GM21367 (cell line): ENCODE measurements around the gene AKAP6.

Source experiments
- ATAC-seq: cut with Tn5 transposase; IDR thresholded peaks from one replicate; pipeline ENCODE4 v1.9.1; 2021; ENCODE audit not compliant: unreplicated experiment

Gene AKAP6

DNA sequence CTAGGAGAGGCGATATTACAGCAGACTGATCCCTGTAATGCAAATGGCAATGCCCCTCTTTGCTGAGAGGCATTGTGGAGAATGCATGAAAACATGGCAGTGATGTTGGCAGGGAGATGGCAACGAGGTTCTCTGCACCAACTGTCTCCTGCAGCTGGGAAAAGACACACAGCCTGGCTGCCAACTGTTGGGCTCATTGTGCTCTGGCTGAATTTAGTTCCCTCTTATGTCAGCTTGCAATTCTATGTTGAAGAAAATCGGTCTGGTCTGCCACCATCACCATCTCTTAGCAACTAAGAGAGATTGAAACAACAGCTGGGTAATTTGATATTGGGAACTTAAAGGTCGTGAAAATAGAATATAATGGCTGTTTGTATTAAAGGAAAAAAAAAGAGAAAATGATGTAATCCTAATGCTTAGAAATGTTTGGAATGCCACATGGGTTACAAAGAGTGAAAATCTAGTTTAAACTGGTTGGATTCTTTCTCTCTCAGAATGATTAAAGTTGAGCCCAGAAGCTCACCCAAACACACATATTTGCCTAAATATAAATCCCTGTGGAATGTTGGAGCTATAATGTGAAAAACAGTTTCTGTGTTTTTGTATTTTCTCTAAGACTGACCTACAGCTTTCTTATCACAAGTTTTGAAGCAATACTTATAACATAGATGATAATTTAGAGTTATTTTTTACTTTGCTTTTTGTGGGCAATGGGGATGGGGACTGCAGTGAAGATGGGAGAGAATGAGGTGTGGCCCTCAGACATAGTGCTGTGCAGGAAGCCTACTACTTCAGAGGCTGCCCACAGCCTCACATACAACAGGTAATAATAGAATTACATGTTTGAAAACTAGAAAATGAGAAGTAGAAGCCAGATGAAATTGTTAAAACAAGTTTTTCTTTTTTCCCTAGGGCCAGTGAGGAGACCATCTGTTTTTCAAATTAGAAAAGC is 143.7 kb downstream of the AKAP6 start:
- ATAC-seq: no peak

DNA sequence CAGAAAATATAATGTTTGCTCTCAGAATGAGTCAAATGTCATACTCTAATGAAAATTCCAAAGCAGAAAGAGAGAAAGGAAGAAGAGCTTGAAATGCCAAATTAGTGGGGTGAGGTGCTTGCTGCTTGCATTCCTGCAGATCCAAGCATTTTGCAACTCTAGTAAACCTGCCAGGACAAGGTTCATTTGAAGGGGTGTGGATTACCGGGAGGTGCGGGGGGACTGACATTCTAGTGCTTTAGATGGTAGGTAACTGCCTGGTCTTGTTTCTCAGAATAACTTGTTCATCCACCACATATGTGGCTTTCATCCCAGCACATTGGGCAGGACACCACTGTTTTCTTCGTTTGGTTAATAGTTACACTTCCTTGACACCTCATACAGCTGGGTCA is 144.4 kb downstream of the AKAP6 start:
- no peak for ATAC-seq

DNA sequence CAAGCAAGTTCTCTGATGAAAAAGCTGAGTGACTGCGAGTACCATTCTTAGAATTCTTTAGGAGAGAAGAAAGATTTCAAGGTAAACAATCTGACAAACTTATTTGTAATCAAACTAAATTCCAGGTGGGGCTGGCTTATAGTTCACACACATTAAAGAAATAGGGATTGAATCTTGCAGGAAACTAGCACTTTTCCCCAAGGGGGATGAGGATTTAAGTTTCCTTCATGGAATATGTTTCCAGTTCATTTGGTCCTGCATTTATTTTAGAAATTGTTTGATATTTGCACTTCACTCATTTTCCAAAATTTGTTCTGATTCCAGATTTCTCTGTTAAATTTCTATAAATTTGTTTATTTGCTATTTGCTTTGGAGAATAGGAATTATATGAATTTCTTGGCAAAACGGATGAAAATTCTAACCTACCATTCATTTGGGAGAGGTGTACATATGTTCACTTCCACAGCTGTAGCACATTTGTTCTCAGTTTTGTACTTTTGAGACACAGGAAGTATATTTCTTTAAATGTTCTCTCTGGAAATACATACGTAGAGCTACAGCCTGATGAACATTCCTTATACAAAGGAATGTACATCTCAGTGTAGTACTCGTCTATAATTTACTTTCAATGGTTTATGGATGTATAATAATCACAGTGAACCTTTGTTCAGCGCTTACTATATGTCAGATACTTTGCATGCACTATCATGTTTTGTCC is 145.5 kb downstream of the AKAP6 start:
- ATAC-seq: no peak

DNA sequence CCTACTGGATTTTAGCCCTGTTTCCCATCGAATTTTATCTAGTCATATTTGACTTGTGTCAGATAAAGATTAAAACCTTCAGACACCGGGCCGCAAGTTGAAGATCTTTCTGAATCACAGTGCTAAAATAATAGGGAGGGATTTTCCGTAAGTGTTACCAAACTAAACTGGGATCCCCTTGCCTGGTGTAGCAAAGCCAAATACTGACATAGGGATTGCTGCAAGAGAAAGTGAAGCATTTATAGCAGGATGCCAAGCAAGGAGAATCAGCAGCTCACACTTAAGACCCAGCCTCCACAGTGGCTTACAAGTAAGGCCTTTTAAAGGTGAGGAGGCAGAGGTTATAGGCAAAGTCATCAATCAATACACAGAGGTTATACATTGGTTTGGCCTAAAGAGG is 147.4 kb downstream of the AKAP6 start:
- ATAC-seq: no peak

DNA sequence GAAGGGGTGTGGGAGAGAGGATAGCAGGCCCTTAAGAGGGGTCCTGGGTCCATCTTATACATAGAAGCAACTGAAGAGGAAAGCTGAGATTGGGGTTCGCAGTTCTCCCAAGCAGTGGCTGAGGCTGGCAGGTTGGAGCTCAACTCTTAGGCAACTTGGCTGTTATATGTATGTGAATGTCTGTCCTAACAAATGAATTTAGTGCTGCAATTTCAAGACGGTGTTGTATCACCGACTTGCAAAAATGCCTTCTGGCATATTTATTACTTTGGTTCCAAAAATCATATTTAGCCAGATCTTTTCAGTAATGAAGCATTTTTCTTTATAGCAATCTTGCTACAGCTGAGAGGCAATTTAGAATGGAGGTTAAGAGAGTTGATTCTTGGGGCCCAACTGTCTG is 148.3 kb downstream of the AKAP6 start:
- no peak for ATAC-seq

DNA sequence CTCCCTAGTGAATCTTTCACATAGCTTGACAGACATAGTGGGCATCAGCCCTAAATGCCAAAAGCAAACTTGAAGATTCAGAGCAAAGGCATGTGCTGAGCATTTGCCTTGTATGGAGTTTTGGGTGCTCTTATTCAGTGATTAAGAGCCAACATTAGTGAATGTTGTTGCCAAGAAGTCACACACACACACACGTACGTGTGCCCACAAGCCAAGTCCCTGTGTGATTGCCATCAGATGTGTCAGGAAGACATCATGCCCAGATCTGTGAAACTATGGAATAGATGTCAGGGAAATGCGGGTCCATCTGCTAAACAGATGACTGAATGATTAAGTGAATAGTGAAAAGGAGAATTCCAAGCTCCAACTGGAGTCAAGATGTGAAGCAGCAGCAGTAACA is 149.0 kb downstream of the AKAP6 start:
- no peak for ATAC-seq

DNA sequence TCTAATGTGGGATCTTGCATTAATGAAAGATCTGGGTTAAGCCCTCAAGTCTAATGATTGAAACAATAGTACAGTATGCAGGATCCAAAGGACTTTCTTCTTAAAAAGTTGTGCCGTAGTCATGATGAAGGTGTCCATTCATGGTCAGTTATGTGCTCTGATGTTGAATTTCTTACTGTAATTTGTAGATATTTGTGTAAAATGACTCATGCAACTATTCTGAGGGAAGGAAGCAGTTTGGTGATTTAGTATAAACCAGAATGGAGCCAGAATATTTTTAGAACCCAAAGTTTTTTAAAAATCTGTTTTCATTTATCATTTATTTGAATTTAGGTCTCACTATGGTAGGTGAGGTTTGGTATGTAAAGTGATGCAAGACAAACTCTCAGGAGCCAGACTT is 151.2 kb downstream of the AKAP6 start:
- ATAC-seq: no peak

DNA sequence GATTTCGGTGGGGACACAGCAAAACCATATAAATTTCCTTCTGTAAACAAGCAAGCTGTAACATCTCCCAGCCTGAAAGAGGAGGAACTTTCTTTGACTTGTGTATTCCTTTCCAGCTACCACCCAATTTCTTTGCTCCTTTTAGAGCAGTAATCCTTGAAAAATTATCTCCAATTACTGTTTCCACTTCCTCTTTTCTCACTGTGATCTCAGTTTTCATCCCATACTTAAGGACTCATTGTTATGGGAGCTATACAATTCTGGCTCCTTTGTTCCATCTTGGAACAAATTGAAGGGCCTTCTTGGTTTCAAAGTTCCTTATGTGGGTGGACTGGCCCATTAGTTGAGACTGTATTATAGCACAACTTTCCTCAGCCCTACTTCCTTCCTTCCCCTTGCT is 152.6 kb downstream of the AKAP6 start:
- no peak for ATAC-seq

DNA sequence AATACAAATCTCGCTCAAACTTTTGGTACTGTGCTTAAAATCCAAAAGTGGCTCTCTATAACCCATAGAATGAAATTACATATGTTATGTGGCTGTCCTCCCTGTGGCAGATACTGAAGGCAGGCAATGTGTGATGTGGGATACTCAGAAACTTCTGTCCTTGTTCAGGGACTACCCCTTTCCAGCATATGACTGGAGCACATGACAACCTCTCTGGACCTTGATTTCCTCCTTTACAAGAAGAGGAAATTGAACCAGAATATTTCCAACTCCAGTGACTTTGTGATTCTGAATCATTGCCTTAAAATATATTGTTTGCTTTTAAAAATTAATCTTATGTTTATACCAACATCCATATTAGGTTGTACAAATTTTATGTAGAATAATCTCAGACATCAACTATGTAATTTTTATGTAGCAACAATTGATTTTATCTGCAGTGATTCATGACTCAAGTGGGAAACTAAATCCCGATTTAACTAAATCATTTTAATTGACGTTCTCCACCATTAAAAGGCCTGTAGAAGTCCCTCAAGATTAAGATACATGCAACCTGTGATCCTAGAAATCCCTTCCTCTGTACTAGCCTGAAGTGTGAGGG is 162.4 kb downstream of the AKAP6 start:
- no peak for ATAC-seq

DNA sequence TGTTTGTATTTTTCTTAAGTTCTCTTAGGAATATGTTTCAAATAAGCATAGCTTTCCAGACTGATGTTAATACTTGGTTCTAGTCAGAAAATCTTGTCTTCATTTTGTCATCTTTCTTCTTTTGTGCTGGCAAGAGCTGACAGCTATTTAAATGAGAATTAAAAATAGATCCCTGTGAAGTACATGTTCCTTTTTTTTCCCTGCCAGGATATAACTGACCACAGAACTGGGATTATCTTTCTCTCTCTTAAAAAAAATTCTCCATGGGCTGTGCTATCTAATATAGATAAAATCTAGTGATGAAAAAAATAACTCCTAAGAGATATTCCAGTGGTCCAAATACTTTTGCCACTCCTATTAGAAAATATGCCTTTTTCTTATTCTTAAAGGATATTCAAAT is 163.4 kb downstream of the AKAP6 start:
- no peak for ATAC-seq

DNA sequence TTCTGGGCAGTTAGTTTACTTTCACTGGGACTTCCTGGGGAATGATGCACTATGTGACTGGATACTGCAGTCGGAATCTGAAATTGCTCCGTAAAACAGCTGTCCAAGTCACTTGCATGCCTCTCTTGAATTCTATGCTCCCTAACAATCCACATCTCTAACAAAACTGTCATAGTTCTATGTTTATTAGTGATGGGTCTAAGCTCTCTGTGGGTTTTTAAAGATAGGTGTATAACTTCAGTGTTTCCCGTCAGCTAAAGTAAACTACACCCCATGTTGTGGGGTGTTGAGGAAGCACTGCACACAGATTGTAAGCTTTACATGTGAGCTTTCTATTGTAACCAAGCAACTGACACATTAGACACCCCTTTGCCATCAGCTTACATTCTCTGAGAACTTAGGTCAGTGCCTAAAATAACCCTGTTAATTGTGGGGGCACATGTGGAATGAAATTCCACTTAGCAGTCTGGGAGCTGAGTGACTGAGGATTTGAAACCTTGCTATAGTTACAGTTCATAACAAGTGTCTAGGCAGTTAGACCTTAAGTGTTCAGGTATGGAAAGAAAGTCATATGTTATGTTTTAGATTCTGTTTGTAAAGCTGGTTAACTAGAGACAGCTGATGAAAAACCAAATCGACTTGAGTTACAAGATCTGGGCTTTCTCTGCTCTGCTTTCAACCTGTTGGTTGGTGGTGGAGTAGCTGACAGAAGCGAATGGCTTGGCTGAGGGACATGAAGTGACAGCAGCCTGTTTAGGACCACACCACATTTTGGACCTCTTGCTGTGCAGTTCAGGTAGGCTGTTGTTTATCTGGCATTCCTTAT is 165.7 kb downstream of the AKAP6 start:
- no peak for ATAC-seq

DNA sequence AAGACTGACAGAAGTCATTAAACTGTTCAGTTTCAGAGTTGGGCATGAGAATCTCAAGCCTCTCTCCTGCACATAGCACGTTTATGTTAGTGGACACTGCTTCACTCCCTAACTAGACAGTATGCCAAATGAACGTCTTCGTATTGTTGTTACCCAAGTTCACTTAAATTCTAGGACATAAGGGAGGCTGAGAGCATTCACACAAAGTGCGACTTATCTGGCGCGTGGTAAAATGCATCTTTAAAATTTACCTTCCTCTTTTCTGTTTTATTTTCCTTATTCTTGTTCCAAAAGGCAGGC is 166.3 kb downstream of the AKAP6 start:
- ATAC-seq: no peak

DNA sequence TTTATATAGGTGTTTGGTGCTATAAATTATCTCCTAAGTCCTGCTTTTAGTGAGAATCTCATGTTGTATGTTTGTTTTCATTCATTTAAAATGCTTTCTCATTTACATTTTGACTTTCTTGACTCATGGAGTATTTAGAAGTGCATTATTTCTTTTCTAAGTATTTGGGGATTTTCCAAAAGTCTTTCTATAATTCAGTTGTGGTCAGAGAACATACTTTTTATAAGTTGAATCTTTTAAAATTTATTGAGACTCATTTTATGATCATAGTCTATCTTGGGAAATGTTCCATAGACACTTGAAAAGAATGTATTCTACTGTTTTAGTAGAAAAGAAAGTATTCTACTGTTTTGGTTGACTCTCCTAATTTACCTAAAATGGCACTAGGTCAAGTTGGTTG is 168.2 kb downstream of the AKAP6 start:
- no peak for ATAC-seq

DNA sequence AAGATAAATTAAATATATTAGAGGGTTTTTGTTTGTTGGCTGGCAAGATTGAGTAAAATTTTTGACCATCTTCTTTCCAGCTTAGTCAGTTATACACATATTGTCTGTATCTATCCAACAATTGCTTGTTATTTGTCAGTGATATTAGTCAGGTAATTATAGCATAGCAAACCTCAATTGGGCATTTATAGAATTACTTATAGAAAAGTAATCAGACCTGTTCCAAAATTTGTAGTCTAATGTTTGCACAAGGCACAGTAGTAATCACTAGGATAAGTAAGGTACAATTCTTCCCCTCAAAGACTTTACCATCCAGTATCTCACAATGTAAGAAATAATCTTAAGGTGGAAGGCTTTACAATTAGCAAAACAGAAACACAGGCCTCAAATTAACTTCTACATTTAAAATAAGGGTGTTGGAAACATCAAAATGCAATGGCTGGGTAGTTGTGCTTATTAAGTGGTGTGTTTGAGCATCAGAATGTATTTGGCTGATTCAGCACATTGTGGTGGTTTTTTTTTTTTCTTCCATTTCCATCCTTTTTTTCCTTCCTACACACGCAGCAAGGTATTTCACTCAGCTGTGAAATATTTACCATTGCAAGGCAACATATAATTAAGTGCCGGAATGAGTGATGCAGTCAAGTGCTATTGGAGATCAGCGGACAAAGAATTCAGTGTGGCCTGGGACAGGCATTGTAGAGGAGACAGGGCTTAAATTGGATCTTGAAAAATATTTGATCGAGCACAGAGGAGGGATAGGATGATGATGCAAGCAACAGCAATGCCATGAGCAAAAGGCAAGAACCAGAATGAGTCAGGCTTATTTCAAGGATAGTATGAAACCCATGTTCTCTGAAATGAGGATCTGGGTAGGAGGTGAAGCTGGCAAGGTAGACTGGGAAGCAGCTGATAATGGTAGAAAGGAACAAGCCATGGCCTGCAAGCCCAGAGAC is 178.2 kb downstream of the AKAP6 start:
- no peak for ATAC-seq

DNA sequence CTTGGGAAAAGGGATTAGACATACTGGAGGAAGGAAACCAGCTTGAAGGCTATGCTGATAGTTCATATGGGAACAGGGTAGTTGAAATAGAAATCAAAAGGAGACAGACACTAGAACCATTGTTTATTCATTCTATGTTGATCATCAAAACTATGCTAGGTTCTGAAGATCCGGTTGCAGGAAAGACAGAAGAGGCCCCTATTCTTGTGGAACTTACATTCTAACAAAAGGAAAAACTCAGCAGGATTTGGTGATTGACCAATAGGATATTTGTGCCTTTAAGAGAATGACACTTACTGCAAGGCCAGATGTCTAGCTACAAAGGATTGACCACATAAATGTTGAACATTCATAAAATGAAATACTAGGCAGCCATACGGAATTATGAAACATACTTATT is 179.2 kb downstream of the AKAP6 start:
- no peak for ATAC-seq

DNA sequence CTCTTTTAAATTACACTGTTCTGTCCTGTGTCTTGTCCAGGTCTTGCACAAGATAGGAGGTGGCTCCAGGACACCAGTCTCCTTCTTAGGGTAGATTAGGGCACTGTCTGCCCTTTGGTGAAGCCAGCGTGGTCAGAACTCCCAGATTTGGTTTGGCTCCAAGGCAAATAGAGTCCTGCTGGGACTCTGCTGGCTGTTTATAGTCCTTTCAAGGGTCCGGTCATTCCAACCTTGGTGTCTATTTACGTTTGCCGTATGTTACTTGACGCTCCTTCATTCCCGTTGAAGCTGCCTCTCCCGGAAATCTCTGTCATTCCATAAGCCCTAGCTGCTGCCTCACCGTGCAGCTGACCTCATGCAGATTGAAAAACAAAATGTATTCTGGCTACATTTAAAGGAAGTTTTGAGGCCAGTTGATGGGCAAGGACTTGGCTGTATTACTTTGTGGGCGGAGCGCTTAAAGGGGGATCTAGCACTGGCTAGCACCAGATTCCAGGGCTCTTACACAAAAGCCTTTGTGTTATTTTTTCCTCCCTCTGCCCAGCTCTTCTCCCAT is 180.6 kb downstream of the AKAP6 start:
- no peak for ATAC-seq

DNA sequence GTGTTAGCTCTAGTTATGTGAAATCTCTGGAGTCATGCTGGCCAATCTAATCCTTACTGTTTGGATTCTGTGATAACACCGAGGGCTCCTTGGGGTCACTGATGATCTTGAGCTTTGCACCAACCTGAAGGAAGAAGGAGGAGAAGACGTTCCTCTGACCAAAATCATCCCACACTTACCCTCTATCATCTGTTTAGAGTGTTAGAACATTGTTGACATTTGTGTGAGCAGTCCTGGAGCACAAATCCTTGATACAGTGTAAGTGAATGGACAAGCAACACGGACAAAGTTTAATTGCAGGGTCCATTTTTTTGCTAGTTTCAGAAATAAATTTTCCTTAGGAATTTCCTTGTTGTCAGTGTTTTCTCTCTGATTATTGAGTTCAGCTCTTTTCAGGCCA is 181.7 kb downstream of the AKAP6 start:
- no peak for ATAC-seq

DNA sequence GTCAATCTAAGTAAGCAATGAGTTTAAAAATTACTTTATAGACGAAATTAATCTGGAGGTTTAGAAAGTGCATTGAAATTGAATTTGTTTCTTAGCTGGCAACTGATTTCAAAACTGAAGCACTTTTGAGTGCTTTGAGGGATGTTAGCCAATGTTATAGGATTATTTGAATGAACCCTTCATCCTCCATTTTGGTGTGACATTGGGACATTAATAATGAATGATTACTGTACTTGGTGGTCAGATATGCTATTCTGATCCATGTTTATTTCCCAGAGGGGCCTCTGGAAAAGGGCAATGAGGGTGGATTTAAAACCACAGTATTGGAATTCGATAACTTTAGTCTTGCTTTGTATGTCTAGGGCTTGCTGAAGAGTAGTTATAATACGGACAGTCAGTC is 183.2 kb downstream of the AKAP6 start:
- no peak for ATAC-seq

DNA sequence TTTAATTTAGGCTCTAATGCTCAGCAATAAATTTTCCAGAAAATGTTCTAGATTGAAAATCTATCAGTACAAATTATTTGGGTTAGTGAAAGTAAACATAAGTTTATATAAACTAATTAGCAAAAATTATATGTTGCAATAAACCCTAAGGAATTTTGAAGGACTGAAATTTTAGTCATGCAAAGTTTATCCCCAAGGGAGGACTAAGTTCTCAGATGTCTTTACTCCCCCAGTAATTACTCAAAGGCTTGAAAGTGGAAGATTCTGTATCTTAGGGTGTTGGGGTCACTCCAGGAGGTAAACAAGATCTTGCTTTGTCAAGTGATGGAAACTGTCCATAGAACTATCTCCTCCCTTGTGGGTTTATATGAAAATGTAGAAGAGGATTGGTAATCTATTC is 183.7 kb downstream of the AKAP6 start:
- ATAC-seq: no peak

DNA sequence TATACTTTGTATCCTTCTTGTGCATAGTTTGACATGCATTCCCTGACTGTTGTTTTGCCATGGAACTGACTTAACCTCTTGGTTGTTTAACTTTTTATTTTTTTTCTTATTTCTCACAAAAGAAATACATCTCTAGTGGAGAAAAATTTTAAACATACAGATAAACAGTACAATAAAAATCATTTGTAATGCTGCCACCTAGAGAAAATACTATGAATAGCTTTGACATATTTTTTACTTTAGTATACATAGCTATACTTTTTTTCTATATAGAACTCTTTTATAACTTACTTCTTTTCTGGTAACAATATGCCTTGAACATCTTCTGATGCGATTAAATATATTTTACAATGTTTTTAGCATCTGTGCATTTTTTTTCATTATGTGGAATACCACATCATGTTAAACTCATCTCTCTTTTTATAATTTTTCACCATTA is 184.5 kb downstream of the AKAP6 start:
- no peak for ATAC-seq
